A549 treated with Hydrocortisone at 1 μM for 4 hours (cell line): ENCODE data around the gene C22orf15. TPM values are rescaled to one million over a fixed set of nuclear protein-coding genes. Genes with fewer than 3 reads are reported as not detected.

Experiments used
- total RNA-seq: library from RNA; stranded (reverse); fragments of 200-300 nt; extraction: Qiagen RNA extraction; gene quantifications from 5 replicates; pipeline ENCODE4 v1.2.3, GENCODE V29; 2022

The C22orf15 gene, protein sequence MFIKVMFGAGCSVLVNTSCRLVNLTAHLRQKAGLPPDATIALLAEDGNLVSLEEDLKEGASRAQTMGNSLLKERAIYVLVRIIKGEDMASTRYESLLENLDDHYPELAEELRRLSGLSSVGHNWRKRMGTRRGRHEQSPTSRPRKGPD
- not detected in 5 replicates for total RNA-seq

GRCh38 chr22:23762842-23763578 is at the start of gene C22orf15:
C22orf15 (plus strand) TSS chr22:23762990; CDS start chr22:23763307, 317 bp downstream.

DNA sequence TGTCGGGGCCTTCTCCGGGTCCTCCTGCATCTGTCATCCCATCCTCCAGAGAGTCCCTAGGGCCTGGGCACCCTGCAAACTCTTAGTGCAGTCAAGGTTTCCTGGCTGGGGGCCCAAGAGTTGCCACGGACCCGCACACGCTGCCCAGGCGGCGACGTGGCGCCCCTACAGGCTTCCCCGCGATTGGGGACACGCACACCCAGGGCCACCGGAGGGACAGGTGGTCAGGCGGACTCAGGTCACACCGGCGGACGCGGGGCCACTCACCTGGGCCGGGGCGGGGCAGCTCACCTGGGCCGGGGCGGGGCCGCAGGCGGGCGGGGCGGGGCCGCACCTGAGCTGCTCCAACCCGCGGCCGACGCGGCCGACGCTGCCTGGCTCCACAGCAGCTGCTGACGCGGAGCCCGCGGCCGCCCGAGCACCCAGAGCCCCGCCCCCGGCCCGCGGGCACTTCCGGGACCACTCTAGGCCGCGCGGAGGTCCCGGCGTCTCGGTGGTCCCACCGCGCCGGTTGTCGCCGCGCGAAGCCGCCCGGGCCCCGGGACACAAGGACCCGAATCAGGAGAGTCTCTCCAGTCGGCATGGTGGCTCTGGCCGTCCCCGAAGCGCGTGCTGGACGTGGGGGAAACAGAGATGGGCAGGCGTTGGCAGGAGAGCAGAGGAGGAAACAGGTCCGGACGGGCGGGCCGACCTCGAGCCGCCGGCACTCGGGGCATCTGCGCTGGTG is 11.9 kb upstream of the C22orf15 start, which contains the start of gene ZNF70:
TSS of gene ZNF70 (minus strand) at position 399 of the 727 bp plus-strand sequence. CDS start 5,972 bp downstream, outside the sequence.

DNA sequence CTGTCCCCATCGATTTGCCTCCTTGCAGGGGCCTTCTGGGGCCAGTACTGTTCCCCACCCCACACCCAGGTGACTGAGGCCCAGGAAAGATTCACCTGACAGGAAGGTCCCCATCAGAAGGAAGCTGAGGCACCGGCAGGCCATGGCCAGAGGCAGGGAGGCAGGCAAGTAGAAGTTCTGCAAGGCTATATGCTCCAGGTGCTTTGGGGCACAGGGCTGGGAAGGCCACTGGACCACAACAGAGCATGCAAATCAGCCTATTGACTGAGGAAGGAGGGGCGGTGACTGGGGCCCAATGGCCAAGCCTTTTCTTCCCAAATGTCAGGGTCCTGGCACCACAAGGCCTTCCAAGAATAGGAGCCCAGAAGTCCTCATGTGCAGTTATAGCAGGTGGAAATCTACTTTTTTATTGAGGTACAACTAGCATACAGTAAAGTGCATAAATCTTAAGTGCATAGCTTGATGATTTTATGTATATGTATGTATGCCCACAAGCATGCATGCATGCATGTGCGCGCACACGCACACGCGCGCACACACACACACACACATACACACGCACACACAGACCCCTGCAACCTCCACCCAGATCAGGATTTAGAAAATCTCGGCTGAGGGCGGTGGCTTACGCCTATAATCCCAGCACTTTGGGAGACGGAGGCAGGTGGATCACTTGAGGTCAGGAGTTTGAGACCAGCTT is 8.4 kb upstream of the C22orf15 start, which contains the start of gene VPREB3:
TSS of gene VPREB3 (minus strand) at position 206 of the 700 bp plus-strand sequence. CDS start at position 144, 62 bp downstream.

DNA sequence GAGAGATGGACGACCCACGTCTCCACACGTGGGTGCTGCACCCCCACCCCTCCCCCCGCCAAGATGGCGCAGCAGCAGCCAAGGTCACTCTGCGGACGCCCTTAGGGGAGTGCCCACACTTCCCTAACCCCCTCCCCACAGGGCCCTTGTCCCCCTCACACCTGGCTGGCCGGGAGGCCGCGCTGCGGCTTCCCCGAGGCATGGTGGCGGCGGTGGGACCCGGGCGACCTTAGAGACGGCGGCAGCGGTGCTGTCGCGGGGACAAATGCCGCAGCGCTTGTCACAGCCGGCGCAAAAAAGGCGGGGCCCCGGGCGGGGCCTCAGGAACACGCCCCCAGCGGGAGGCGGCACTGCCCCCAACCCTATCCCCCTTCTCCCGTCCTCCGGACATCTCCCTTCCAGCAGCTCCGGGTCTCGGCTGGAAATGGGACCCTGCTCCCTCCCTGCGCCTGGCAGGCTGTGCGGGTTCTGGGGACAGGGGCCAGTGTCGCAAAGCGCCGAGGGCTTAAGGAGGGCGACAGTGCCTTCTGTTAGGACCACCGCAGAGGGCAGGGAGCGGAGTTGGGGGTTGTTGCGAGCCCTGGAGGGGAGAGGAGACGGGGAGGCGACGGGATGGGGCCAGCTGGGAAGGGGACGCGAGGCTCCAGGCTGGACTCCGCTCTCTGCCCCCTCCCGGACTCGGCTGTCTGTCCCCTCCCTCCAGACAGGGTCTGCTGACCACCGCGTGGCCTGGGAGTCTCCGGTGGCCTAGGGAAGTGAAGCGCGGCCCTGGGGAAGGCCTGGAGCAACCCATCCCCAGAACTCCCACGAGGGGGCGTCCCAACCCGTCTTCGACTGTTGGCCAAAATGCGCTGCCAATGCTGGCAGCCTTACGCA is 5.1 kb downstream of the C22orf15 start, which contains the start of gene CHCHD10:
TSS of gene CHCHD10 (minus strand) at position 300 of the 876 bp plus-strand sequence. CDS start at position 202, 98 bp downstream.

DNA sequence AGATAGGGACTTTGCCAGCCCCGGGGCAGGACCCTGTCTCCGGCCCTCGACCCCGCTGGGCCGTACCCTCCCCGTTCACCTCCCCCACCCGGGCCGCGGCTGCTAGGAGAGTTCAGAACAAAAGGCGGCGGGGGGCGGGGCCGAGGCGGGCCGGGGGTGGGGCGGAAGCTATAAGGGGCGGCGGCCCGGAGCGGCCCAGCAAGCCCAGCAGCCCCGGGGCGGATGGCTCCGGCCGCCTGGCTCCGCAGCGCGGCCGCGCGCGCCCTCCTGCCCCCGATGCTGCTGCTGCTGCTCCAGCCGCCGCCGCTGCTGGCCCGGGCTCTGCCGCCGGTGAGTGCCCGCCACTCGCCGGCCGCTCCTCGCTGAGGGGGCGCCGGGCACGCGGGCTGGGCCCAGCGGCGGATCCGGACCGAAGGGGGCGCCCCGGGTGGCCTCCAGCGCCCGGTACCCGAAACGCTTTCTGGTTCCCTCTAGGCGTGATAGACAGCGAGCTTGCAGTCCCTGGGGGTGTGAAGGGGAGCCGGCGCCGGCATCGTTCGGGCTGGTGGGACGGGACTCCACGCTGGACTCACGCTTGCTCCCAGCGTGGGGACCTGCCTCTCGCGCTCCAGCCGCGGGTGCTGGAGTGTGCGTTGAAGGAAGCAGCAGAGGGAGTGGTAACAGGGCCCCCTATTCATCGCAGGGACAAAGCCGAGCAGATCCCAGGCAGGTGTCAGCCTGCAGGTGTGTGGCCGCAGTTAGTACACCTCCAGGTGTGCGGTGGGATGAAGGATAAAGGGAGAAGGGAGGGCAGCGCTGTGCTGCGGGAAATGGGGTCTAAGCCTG is 10.1 kb downstream of the C22orf15 start, which contains the start of gene MMP11:
TSS of gene MMP11 (plus strand) at position 201 of the 825 bp plus-strand sequence. CDS start at position 223, 22 bp downstream.

DNA sequence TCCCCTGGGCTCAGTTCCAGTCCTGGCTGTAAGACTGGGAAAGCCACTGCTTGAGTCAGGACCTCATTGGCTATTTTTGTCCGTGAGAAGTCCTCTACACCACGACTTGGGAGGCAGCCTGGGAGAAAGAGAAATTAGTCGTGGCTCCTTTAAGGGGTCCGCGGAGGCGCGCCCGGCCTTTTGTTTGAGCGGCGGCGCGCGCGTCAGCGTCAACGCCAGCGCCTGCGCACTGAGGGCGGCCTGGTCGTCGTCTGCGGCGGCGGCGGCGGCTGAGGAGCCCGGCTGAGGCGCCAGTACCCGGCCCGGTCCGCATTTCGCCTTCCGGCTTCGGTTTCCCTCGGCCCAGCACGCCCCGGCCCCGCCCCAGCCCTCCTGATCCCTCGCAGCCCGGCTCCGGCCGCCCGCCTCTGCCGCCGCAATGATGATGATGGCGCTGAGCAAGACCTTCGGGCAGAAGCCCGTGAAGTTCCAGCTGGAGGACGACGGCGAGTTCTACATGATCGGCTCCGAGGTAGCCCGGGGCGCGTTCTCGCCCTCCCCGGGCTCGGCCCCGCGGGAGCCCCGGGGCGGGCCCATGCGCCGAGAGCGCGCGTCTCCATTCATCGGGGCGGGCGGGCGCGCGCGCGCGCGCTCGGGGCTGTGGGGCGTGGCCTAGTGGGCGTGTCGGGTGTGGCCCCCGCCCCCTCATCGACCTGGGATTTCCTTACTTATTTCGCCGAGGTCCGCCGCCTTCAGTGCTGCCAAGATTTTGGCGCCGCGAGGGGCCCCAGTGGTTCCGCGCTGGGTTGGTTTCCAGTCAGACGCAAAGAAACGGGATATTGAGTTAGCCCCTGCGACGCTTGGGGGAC is 24.2 kb downstream of the C22orf15 start, which contains the start of gene SMARCB1:
TSS of gene SMARCB1 (plus strand) at position 215 of the 848 bp plus-strand sequence. CDS start at position 419, 204 bp downstream.

Other genes with a start within 250 kb of the C22orf15 start
- not detected in 5 replicates for gene IGLL1, start 182.7 kb upstream of the C22orf15 start, total RNA-seq
- gene DRICH1, start 130.7 kb upstream of the C22orf15 start, total RNA-seq: 0.10 to 0.36 TPM (median 0.22 TPM) in 3 of 5 replicates, not detected in the others
- not detected in 5 replicates for gene RGL4, start 72.0 kb upstream of the C22orf15 start, total RNA-seq
- gene ZNF70, start 11.9 kb upstream of the C22orf15 start, total RNA-seq: 0.75 to 1.6 TPM (median 1.0 TPM) in 5 replicates
- 0.45 to 1.2 TPM (median 1.1 TPM) in 5 replicates for gene VPREB3, start 8.6 kb upstream of the C22orf15 start, total RNA-seq
- 67.1 to 200 TPM (median 191 TPM) in 5 replicates for gene CHCHD10, start 5.0 kb downstream of the C22orf15 start, total RNA-seq
- gene MMP11, start 9.9 kb downstream of the C22orf15 start, total RNA-seq: 0.23 to 0.46 TPM (median 0.37 TPM) in 5 replicates
- 48.9 to 57.6 TPM (median 51.3 TPM) in 5 replicates for gene SMARCB1, start 24.0 kb downstream of the C22orf15 start, total RNA-seq
- gene DERL3, start 76.0 kb downstream of the C22orf15 start, total RNA-seq: 0.16 to 0.71 TPM (median 0.55 TPM) in 5 replicates
- gene SLC2A11, start 94.9 kb downstream of the C22orf15 start, total RNA-seq: 8.4 to 10.4 TPM (median 9.8 TPM) in 5 replicates
- gene MIF, start 131.4 kb downstream of the C22orf15 start, total RNA-seq: 412 to 972 TPM (median 905 TPM) in 5 replicates
- gene GSTT2B, start 198.2 kb downstream of the C22orf15 start, total RNA-seq: 0.22 to 0.36 TPM (median 0.33 TPM) in 5 replicates
- gene DDTL, start 203.9 kb downstream of the C22orf15 start, total RNA-seq: 1.6 to 1.9 TPM (median 1.7 TPM) in 5 replicates
- gene DDT, start 211.5 kb downstream of the C22orf15 start, total RNA-seq: 99.3 to 172 TPM (median 158 TPM) in 5 replicates
- gene GSTT2, start 217.1 kb downstream of the C22orf15 start, total RNA-seq: 0.13 to 0.15 TPM in 2 of 5 replicates, not detected in the others
- gene GSTT4, start 242.5 kb downstream of the C22orf15 start, total RNA-seq: not detected in 5 replicates
- gene CABIN1, start 248.3 kb downstream of the C22orf15 start, total RNA-seq: 29.0 to 37.3 TPM (median 32.8 TPM) in 5 replicates